HAP-1 (cell line): ENCODE measurements around the gene CRYGA.

Experiments
- DNase-seq, 2 experiments: peaks; one replicate each; pipeline ENCODE4 v3.0.0-alpha.2; 2016 to 2020; ENCODE audit warnings: low spot score in 2 of 2
- H3K27me3 ChIP-seq: fragments of 250-450 bp; sonication (Bioruptor Pico); 2 replicates; pipeline ENCODE4 v1.5.1; 2020; ENCODE audit warnings: low read depth, mild to moderate bottlenecking, moderate library complexity
- H3K36me3 ChIP-seq: fragments of 250-450 bp; sonication (Bioruptor Pico); replicated peaks from 2 replicates; pipeline ENCODE4 v1.5.1; 2020; ENCODE audit warnings: mild to moderate bottlenecking
- H3K4me1 ChIP-seq: fragments of 250-450 bp; sonication (Bioruptor Pico); 2 replicates; pipeline ENCODE4 v1.5.1; 2020; ENCODE audit warnings: mild to moderate bottlenecking
- H3K4me3 ChIP-seq: fragments of 250-450 bp; sonication (Bioruptor Pico); 2 replicates; pipeline ENCODE4 v1.5.1; 2020; ENCODE audit warnings: mild to moderate bottlenecking, moderate library complexity
- H3K9me3 ChIP-seq: fragments of 250-450 bp; sonication (Bioruptor Pico); 2 replicates; pipeline ENCODE4 v1.5.1; 2020; ENCODE audit warnings: mild to moderate bottlenecking, moderate library complexity
- in situ Hi-C: fragments of 300-500 bp; cut with MboI; formaldehyde crosslinking; loops from 3 replicates; pipeline ENCODE4 v1.14.3; 2020; ENCODE audit warnings: low sequenced_read_pairs, inconsistent platforms, mixed read lengths

Gene CRYGA, protein sequence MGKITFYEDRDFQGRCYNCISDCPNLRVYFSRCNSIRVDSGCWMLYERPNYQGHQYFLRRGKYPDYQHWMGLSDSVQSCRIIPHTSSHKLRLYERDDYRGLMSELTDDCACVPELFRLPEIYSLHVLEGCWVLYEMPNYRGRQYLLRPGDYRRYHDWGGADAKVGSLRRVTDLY

DNA sequence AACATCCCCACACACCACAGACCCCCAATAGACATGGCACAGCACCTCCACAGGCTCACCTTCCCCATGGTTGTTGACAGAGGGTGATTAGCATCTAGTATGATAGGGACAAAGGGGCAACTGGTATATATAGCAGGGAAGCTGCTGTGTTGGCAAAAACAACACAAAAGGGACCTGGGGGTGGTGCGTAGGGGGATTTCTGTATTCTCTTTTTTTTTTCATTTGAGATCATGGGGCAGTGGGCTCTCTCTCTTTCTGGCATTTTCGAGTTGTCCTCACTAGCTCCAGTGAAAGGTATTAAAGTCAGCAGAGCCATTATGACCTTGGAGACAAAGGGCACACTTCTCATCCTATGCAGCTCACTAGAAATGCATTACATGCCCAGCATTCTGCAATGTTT lies at the start of gene CRYGA:
TSS of gene CRYGA (minus strand) at position 101 of the 400 bp plus-strand sequence. CDS start at position 68, 33 bp downstream.
- H3K9me3 ChIP-seq = no peaks in the 10 kb centered on the region
- peaks cover 4% of the 10 kb centered on the region; the same call in 1 of the 2 replicates for H3K27me3 ChIP-seq
- no peak for DNase-seq
- H3K4me1 ChIP-seq = no peaks in the 10 kb centered on the region
- H3K4me3 ChIP-seq = no peak within 1 kb of the TSS
- no peaks in the 10 kb centered on the region for H3K36me3 ChIP-seq
- in situ Hi-C loops = no loop called here

- Histone ChIP-seq H3K4me1 (no peaks in the 10 kb centered on the region), H3K36me3 (no peaks in the 10 kb centered on the region), H3K4me3 (no peak overlapping the region), H3K27me3 (peaks cover 4% of the 10 kb centered on the region; the same call in 1 of the 2 replicates), H3K9me3 (no peaks in the 10 kb centered on the region)
- in situ Hi-C loops = no loop called here
- no peak for DNase-seq
Measured at GRCh38 chr2:208210688-208211451, 47.5 kb upstream of the CRYGA start.

DNA sequence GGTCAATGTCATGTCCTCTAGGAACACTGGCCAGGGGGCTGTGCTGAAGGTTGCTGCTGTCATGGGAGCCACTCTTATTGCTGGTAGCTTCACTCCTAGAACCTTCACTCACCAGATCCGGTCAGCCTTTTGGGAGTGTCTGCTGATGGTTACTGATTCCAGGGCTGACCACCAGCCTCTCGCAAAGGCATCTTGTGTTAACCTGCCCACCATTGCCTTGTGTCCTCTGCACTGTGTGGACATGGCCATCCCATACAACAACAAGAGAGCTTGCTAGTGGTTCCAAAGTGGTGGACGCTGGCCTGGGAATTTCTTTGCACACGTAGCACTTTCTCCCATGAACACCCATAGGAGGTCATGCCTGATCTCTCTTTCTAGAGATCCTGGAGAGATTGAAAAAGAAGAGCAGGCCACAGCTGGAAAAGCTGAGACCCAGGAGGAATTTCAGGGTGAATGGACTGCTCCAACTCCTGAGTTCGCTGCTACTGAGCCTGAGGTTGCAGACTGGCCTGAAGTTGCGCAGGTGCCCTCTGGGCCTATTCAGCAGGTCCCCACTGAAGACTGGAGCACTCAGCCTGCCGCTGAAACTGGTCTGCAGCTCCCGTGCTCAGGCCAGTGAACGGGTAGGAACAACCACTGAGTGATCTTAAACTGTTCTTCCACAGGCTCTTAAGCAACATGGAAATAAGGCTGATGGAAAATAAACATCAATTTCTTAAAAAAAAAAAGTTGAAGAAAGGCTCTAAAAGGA lies 45.1 kb upstream of the CRYGA start:
- Histone ChIP-seq H3K9me3 (no peaks in the 10 kb centered on the region), H3K4me3 (no peak overlapping the region), H3K4me1 (no peaks in the 10 kb centered on the region), H3K36me3 (no peaks in the 10 kb centered on the region), H3K27me3 (peaks cover 4% of the 10 kb centered on the region; the same call in 1 of the 2 replicates)
- DNase-seq = no peak
- in situ Hi-C loops = no loop called here

- no peak overlapping the region for H3K4me3 ChIP-seq
- no peaks in the 10 kb centered on the region for H3K9me3 ChIP-seq
- peaks cover 4% of the 10 kb centered on the region; the same call in 1 of the 2 replicates for H3K27me3 ChIP-seq
- no peak for DNase-seq
- in situ Hi-C loops = no loop called here
- H3K36me3 ChIP-seq = no peaks in the 10 kb centered on the region
- H3K4me1 ChIP-seq = no peaks in the 10 kb centered on the region
Measured at GRCh38 chr2:208207769-208208168, 44.4 kb upstream of the CRYGA start.

DNA sequence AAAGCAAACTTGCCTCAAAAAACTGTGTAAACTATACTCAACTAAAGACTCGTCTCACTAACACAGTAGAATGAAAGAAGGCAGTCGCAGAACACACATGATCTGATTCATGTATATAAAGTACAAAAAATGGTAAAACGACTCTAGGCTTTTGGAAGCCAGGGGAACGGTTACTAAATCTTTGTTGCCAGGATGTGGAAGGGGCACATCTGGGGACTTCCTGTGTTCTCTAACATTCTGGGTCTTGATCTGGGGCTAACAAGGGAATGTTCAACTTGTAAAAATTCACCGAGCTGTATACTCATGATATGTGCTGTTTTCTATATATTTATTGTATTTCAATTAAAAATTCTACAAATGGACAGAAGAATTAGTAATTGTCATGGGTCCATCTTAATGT lies 40.8 kb upstream of the CRYGA start:
- no peaks in the 10 kb centered on the region for H3K36me3 ChIP-seq
- no peak for DNase-seq
- no peaks in the 10 kb centered on the region for H3K9me3 ChIP-seq
- H3K4me3 ChIP-seq = no peak overlapping the region
- in situ Hi-C loops = no loop called here
- no peaks in the 10 kb centered on the region for H3K27me3 ChIP-seq
- H3K4me1 ChIP-seq = no peaks in the 10 kb centered on the region

- Histone ChIP-seq H3K4me1 (no peaks in the 10 kb centered on the region), H3K27me3 (no peaks in the 10 kb centered on the region), H3K36me3 (no peaks in the 10 kb centered on the region), H3K9me3 (no peaks in the 10 kb centered on the region), H3K4me3 (no peak overlapping the region)
- DNase-seq = no peak
- in situ Hi-C loops = no loop called here
Measured at GRCh38 chr2:208195531-208195930, 32.1 kb upstream of the CRYGA start.

- Histone ChIP-seq H3K27me3 (no peaks in the 10 kb centered on the region), H3K4me3 (no peak overlapping the region), H3K9me3 (no peaks in the 10 kb centered on the region), H3K36me3 (no peaks in the 10 kb centered on the region), H3K4me1 (no peaks in the 10 kb centered on the region; the same call in 1 of the 2 replicates)
- no peak for DNase-seq
- in situ Hi-C loops = no loop called here
Measured at GRCh38 chr2:208192611-208193236, 29.3 kb upstream of the CRYGA start.

DNA sequence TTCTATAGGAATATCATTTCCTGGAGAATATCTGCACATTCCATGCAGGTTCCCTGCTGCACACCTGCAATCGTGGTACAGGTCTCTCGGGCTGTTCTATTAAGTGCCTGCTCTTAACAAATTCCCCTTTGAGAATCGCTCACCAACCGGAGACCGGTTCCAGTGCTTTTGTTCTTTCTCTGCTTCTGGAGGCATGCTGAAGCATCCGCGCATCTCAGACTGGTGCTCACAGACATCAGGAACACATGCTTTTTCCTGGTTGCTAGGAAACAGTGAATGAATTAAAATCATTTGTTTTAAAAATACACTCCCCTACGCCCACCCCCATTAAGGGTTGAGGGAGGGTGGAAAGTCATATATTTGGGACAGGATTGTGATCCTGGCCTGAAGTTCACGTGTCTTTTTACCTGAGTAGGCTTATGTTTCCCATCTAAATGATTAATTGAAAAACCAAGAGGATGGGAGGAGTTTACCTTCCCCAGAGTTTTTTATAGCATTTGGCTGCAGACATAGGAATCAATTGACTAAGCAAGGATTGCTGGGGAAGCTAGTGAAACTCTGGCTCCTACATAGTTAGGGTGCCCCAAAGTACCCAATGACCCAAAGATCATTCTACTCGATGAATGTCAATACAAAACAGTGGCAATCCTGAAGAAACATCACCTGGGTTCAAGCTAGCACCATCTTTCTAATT lies 26.6 kb upstream of the CRYGA start, which contains the start of gene C2orf80:
TSS of gene C2orf80 (minus strand) at position 221 of the 694 bp plus-strand sequence. CDS start 3,044 bp downstream, outside the sequence.
- H3K36me3 ChIP-seq = no peaks in the 10 kb centered on the region
- in situ Hi-C loops = no loop called here
- H3K9me3 ChIP-seq = no peaks in the 10 kb centered on the region
- no peak within 1 kb of the TSS for H3K4me3 ChIP-seq
- no peaks in the 10 kb centered on the region; the same call in 1 of the 2 replicates for H3K4me1 ChIP-seq
- no peak for DNase-seq
- peaks cover 3% of the 10 kb centered on the region; the same call in 1 of the 2 replicates for H3K27me3 ChIP-seq

GRCh38 chr2:208189069-208189809 lies 25.9 kb upstream of the CRYGA start:
- DNase-seq = peak in 1 of 2 experiments; percentile 20
- Histone ChIP-seq H3K4me1 (peaks cover 5% of the 10 kb centered on the region), H3K27me3 (peaks cover 3% of the 10 kb centered on the region; the same call in 1 of the 2 replicates), H3K9me3 (no peaks in the 10 kb centered on the region), H3K4me3 (no peak overlapping the region), H3K36me3 (no peaks in the 10 kb centered on the region)
- in situ Hi-C loops = no loop called here

DNA sequence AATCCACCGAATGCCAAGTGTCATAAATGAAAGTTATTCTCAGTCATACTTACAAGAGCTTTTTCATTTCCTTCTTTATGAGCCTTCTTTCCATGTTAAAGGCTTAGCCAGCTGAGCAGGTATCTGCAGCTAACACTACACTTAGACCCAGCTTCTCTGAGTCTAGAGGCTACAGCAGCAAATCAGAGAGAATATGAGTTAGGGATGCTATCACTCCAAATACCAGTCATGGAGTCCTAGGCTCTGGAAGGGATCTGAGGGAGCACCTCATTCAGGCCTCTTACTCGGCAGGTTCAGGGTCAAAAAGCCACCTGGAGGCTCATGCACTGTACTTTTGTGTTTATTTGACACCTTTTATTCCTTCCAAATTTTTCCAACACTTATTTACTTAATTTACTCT lies 23.5 kb upstream of the CRYGA start:
- Histone ChIP-seq H3K9me3 (no peaks in the 10 kb centered on the region), H3K4me3 (no peak overlapping the region), H3K36me3 (no peaks in the 10 kb centered on the region), H3K27me3 (peaks cover 3% of the 10 kb centered on the region; the same call in 1 of the 2 replicates), H3K4me1 (peaks cover 7% of the 10 kb centered on the region)
- in situ Hi-C loops = no loop called here
- DNase-seq = no peak

GRCh38 chr2:208186465-208186864 lies 23.1 kb upstream of the CRYGA start:
- Histone ChIP-seq H3K4me3 (no peak overlapping the region), H3K27me3 (peaks cover 3% of the 10 kb centered on the region; the same call in 1 of the 2 replicates), H3K36me3 (no peaks in the 10 kb centered on the region), H3K9me3 (no peaks in the 10 kb centered on the region), H3K4me1 (peaks cover 7% of the 10 kb centered on the region)
- DNase-seq = no peak
- in situ Hi-C loops = no loop called here

GRCh38 chr2:208183972-208184705 lies 20.8 kb upstream of the CRYGA start:
- Histone ChIP-seq H3K27me3 (peaks cover 10% of the 10 kb centered on the region; the same call in 1 of the 2 replicates), H3K9me3 (no peaks in the 10 kb centered on the region), H3K4me1 (peaks cover 11% of the 10 kb centered on the region), H3K4me3 (no peak overlapping the region), H3K36me3 (no peaks in the 10 kb centered on the region)
- DNase-seq = peak; percentile 45 to 50
- in situ Hi-C loops = no loop called here
